NCI-H748 (cell line): ENCODE measurements around the gene LRRC8C.
A peak's percentile ranks its signal among the peaks of the same experiment; 100 is the strongest.

Source experiments
- DNase-seq: peaks from one replicate; lab custom pipeline; 2025; ENCODE audit not compliant: unreplicated experiment; lab: John Stamatoyannopoulos, UW

The LRRC8C gene

GRCh38 chr1:89761338-89761737 is 128.4 kb downstream of the LRRC8C start:
- DNase-seq: no peak

GRCh38 chr1:89761901-89762300 is 129.0 kb downstream of the LRRC8C start:
- peak; percentile 42 for DNase-seq

- DNase-seq: peak; percentile 86
These were observed 129.5 kb downstream of the LRRC8C start for GRCh38 chr1:89762386-89762778.

- DNase-seq: peak; percentile 86
These were observed 130.1 kb downstream of the LRRC8C start for GRCh38 chr1:89762779-89763648.

GRCh38 chr1:89763649-89763986 is 130.7 kb downstream of the LRRC8C start:
- DNase-seq: peak; percentile 41

- DNase-seq: no peak
These were observed 132.9 kb downstream of the LRRC8C start for GRCh38 chr1:89765774-89766173.

- no peak for DNase-seq
These were observed 134.7 kb downstream of the LRRC8C start for GRCh38 chr1:89767618-89768017.
